ENCODE measurements around the gene PPEF1. TPM values are rescaled to one million over a fixed set of nuclear protein-coding genes. Genes with fewer than 3 reads are reported as not detected.

Gene PPEF1
- total RNA-seq, 2 experiments from 2014 or later: 0.30 to 0.60 TPM

GRCh38 chrX:18681996-18682395 lies 25.4 kb upstream of the PPEF1 start:
- H3K27me3 Mint-ChIP-seq (ENCODE audit: low read depth): no peaks in the 10 kb centered on the region
- intact Hi-C loops (cut with micrococcal nuclease): no loop called here
- H3K27ac Mint-ChIP-seq: no peak overlapping the region
- no peak overlapping the region for H3K4me3 Mint-ChIP-seq
- CTCF ChIA-PET: no interaction called here
- no peaks in the 10 kb centered on the region for H3K36me3 Mint-ChIP-seq (ENCODE audit: low read depth)
- DNase-seq: no peak
- no peaks in the 10 kb centered on the region for H3K9me3 Mint-ChIP-seq
- H3K4me1 Mint-ChIP-seq (ENCODE audit: low read depth): peaks cover 3% of the 10 kb centered on the region

- DNase-seq: no peak
- H3K4me1 Mint-ChIP-seq (ENCODE audit: low read depth): no peaks in the 10 kb centered on the region
Measured at GRCh38 chrX:18682979-18683387, 24.5 kb upstream of the PPEF1 start.

GRCh38 chrX:18687856-18688495 lies 19.5 kb upstream of the PPEF1 start:
- Mint-ChIP-seq H3K4me1 (ENCODE audit: low read depth) (no peaks in the 10 kb centered on the region), H3K27ac (no peak overlapping the region), H3K4me3 (no peak overlapping the region), H3K27me3 (ENCODE audit: low read depth) (no peaks in the 10 kb centered on the region), H3K36me3 (ENCODE audit: low read depth) (no peaks in the 10 kb centered on the region), H3K9me3 (no peaks in the 10 kb centered on the region)
- DNase-seq: no peak
- intact Hi-C loops (cut with micrococcal nuclease): no loop called here
- CTCF ChIA-PET: no interaction called here

More at GRCh38 chrX:18682979-18683387, 24.5 kb upstream of the PPEF1 start:
- Mint-ChIP-seq H3K27ac (no peak overlapping the region), H3K27me3 (ENCODE audit: low read depth) (no peaks in the 10 kb centered on the region), H3K36me3 (ENCODE audit: low read depth) (no peaks in the 10 kb centered on the region), H3K9me3 (no peaks in the 10 kb centered on the region), H3K4me3 (no peak overlapping the region)
- CTCF ChIA-PET: no interaction called here
- intact Hi-C loops (cut with micrococcal nuclease): no loop called here

GRCh38 chrX:18691431-18691830 lies 16.0 kb upstream of the PPEF1 start:
- Mint-ChIP-seq H3K4me3 (no peak overlapping the region), H3K4me1 (ENCODE audit: low read depth) (no peaks in the 10 kb centered on the region), H3K36me3 (ENCODE audit: low read depth) (no peaks in the 10 kb centered on the region), H3K27me3 (ENCODE audit: low read depth) (no peaks in the 10 kb centered on the region), H3K27ac (no peak overlapping the region), H3K9me3 (no peaks in the 10 kb centered on the region)
- intact Hi-C loops (cut with micrococcal nuclease): no loop called here
- DNase-seq: no peak
- CTCF ChIA-PET: no interaction called here

- H3K4me1 Mint-ChIP-seq (ENCODE audit: low read depth): no peaks in the 10 kb centered on the region
- intact Hi-C loops (cut with micrococcal nuclease): no loop called here
- no peak overlapping the region for H3K27ac Mint-ChIP-seq
- CTCF ChIA-PET: no interaction called here
- DNase-seq: no peak
- no peak overlapping the region for H3K4me3 Mint-ChIP-seq
- H3K9me3 Mint-ChIP-seq: no peaks in the 10 kb centered on the region
- no peaks in the 10 kb centered on the region for H3K36me3 Mint-ChIP-seq (ENCODE audit: low read depth)
- no peaks in the 10 kb centered on the region for H3K27me3 Mint-ChIP-seq (ENCODE audit: low read depth)
Measured at GRCh38 chrX:18692541-18692940, 14.9 kb upstream of the PPEF1 start.

- no peak for DNase-seq
- H3K4me3 Mint-ChIP-seq: no peak overlapping the region
- intact Hi-C loops (cut with micrococcal nuclease): no loop called here
- H3K36me3 Mint-ChIP-seq (ENCODE audit: low read depth): no peaks in the 10 kb centered on the region
- H3K9me3 Mint-ChIP-seq: no peaks in the 10 kb centered on the region
- H3K27ac Mint-ChIP-seq: no peak overlapping the region
- no peaks in the 10 kb centered on the region for H3K27me3 Mint-ChIP-seq (ENCODE audit: low read depth)
- CTCF ChIA-PET: no interaction called here
- H3K4me1 Mint-ChIP-seq (ENCODE audit: low read depth): no peaks in the 10 kb centered on the region
Measured at GRCh38 chrX:18696653-18697052, 10.8 kb upstream of the PPEF1 start.

- no peak for DNase-seq
- Mint-ChIP-seq H3K9me3 (no peaks in the 10 kb centered on the region), H3K4me3 (no peak overlapping the region), H3K4me1 (ENCODE audit: low read depth) (no peaks in the 10 kb centered on the region), H3K27ac (no peak overlapping the region), H3K27me3 (ENCODE audit: low read depth) (no peaks in the 10 kb centered on the region), H3K36me3 (ENCODE audit: low read depth) (no peaks in the 10 kb centered on the region)
- intact Hi-C loops (cut with micrococcal nuclease): no loop called here
- CTCF ChIA-PET: no interaction called here
Measured at GRCh38 chrX:18698737-18699650, 8.5 kb upstream of the PPEF1 start.

GRCh38 chrX:18701621-18702361 lies 5.7 kb upstream of the PPEF1 start:
- H3K27me3 Mint-ChIP-seq (ENCODE audit: low read depth): no peaks in the 10 kb centered on the region
- no peaks in the 10 kb centered on the region for H3K9me3 Mint-ChIP-seq
- CTCF ChIA-PET: no interaction called here
- intact Hi-C loops (cut with micrococcal nuclease): no loop called here
- H3K4me1 Mint-ChIP-seq (ENCODE audit: low read depth): no peaks in the 10 kb centered on the region
- H3K4me3 Mint-ChIP-seq: no peak overlapping the region
- no peaks in the 10 kb centered on the region for H3K36me3 Mint-ChIP-seq (ENCODE audit: low read depth)
- no peak for DNase-seq
- H3K27ac Mint-ChIP-seq: no peak overlapping the region

- no peak for DNase-seq
- H3K27me3 Mint-ChIP-seq (ENCODE audit: low read depth): no peaks in the 10 kb centered on the region
- H3K27ac Mint-ChIP-seq: no peak overlapping the region
- intact Hi-C loops (cut with micrococcal nuclease): no loop called here
- peaks cover 1% of the 10 kb centered on the region for H3K4me1 Mint-ChIP-seq (ENCODE audit: low read depth)
- H3K4me3 Mint-ChIP-seq: no peak overlapping the region
- CTCF ChIA-PET: no interaction called here
- no peaks in the 10 kb centered on the region for H3K9me3 Mint-ChIP-seq
- no peaks in the 10 kb centered on the region for H3K36me3 Mint-ChIP-seq (ENCODE audit: low read depth)
Measured at GRCh38 chrX:18702362-18703195, 4.9 kb upstream of the PPEF1 start.

GRCh38 chrX:18709833-18710232 lies 2.4 kb downstream of the PPEF1 start:
- CTCF ChIA-PET: no interaction called here
- H3K9me3 Mint-ChIP-seq: no peaks in the 10 kb centered on the region
- DNase-seq: no peak
- intact Hi-C loops (cut with micrococcal nuclease): no loop called here
- no peak overlapping the region for H3K27ac Mint-ChIP-seq
- no peaks in the 10 kb centered on the region for H3K27me3 Mint-ChIP-seq (ENCODE audit: low read depth)
- H3K36me3 Mint-ChIP-seq (ENCODE audit: low read depth): no peaks in the 10 kb centered on the region
- H3K4me1 Mint-ChIP-seq (ENCODE audit: low read depth): peaks cover 2% of the 10 kb centered on the region
- H3K4me3 Mint-ChIP-seq: no peak overlapping the region

- no peak overlapping the region for H3K4me3 Mint-ChIP-seq
- no peaks in the 10 kb centered on the region for H3K4me1 Mint-ChIP-seq (ENCODE audit: low read depth)
- H3K9me3 Mint-ChIP-seq: no peaks in the 10 kb centered on the region
- H3K27ac Mint-ChIP-seq: no peak overlapping the region
- CTCF ChIA-PET: no interaction called here
- DNase-seq: no peak
- H3K27me3 Mint-ChIP-seq (ENCODE audit: low read depth): no peaks in the 10 kb centered on the region
- H3K36me3 Mint-ChIP-seq (ENCODE audit: low read depth): no peaks in the 10 kb centered on the region
- intact Hi-C loops (cut with micrococcal nuclease): no loop called here
Measured at GRCh38 chrX:18714910-18715309, 7.5 kb downstream of the PPEF1 start.

GRCh38 chrX:18719852-18720251 lies 12.4 kb downstream of the PPEF1 start:
- no peak overlapping the region for H3K4me3 Mint-ChIP-seq
- intact Hi-C loops (cut with micrococcal nuclease): no loop called here
- no peaks in the 10 kb centered on the region for H3K36me3 Mint-ChIP-seq (ENCODE audit: low read depth)
- CTCF ChIA-PET: no interaction called here
- no peak for DNase-seq
- no peaks in the 10 kb centered on the region for H3K9me3 Mint-ChIP-seq
- H3K27me3 Mint-ChIP-seq (ENCODE audit: low read depth): no peaks in the 10 kb centered on the region
- no peak overlapping the region for H3K27ac Mint-ChIP-seq
- H3K4me1 Mint-ChIP-seq (ENCODE audit: low read depth): no peaks in the 10 kb centered on the region

Measured in activated naive CD4-positive, alpha-beta T cell treated with anti-CD3 and anti-CD28 coated beads for 36 hours (primary cell).